Measurements from ENCODE around the gene TSGA10IP. TPM values are rescaled to one million over a fixed set of nuclear protein-coding genes. Genes with fewer than 3 reads are reported as not detected.

Gene TSGA10IP
- polyA plus RNA-seq, 1 donor (not counting 4 experiments of a cell fraction or from before 2014, with no cell fraction given), result not detected

- Histone ChIP-seq H4K20me1 (ENCODE audit: control insufficient read depth, extremely low read depth, insufficient read depth, low read length) (no peaks in the 10 kb centered on the region), H3K4me1 (ENCODE audit: control insufficient read depth, extremely low read depth, insufficient read depth, low read length) (peaks cover 11% of the 10 kb centered on the region), H3K9ac (ENCODE audit: control insufficient read depth, extremely low read depth, insufficient read depth, low read length) (no peak overlapping the region), H3K36me3 (ENCODE audit: control insufficient read depth in 2 of 2, extremely low read depth in 1 of 2, insufficient read depth in 2 of 2, low read length in 2 of 2) (no peaks in the 10 kb centered on the region), H3K27me3 (ENCODE audit: control insufficient read depth, extremely low read depth, insufficient read depth, low read length) (no peaks in the 10 kb centered on the region), H3K9me3 (ENCODE audit: control insufficient read depth, low read depth, low read length) (no peaks in the 10 kb centered on the region), H3K4me2 (ENCODE audit: control insufficient read depth, extremely low read depth, insufficient read depth, low read depth, low read length) (no peak overlapping the region), H3K9me1 (ENCODE audit: control insufficient read depth, extremely low read depth, insufficient read depth, low read length) (no peaks in the 10 kb centered on the region), H2AFZ (ENCODE audit: control insufficient read depth, low read length) (no peak overlapping the region), H3K4me3 (ENCODE audit: control insufficient read depth in 2 of 3, extremely low read depth in 1 of 3, insufficient read depth in 2 of 3, low read depth in 1 of 3, low read length in 3 of 3) (no peak overlapping the region), H3K27ac (ENCODE audit: control insufficient read depth, insufficient read depth, low read length) (no peak overlapping the region), H3K79me2 (ENCODE audit: control insufficient read depth, insufficient read depth, low read length) (no peaks in the 10 kb centered on the region)
- dilution Hi-C loops (cut with MboI; ENCODE audit: extremely low pct_ligation_motif_present, low sequenced_read_pairs), result no loop called here
- no peak for FAIRE-seq
- DNase-seq (ENCODE audit: low read depth, low spot score), result no peak
- no peak for TF ChIP-seq EZH2 (IDR thresholded peaks at IDR 0.05; ENCODE audit: low read length)
- TF ChIP-seq, protein P1, sequence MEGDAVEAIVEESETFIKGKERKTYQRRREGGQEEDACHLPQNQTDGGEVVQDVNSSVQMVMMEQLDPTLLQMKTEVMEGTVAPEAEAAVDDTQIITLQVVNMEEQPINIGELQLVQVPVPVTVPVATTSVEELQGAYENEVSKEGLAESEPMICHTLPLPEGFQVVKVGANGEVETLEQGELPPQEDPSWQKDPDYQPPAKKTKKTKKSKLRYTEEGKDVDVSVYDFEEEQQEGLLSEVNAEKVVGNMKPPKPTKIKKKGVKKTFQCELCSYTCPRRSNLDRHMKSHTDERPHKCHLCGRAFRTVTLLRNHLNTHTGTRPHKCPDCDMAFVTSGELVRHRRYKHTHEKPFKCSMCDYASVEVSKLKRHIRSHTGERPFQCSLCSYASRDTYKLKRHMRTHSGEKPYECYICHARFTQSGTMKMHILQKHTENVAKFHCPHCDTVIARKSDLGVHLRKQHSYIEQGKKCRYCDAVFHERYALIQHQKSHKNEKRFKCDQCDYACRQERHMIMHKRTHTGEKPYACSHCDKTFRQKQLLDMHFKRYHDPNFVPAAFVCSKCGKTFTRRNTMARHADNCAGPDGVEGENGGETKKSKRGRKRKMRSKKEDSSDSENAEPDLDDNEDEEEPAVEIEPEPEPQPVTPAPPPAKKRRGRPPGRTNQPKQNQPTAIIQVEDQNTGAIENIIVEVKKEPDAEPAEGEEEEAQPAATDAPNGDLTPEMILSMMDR (optimal IDR thresholded peaks at IDR 0.05 in 1 of 3, IDR thresholded peaks at IDR 0.05 in 1 of 3, conservative IDR thresholded peaks at IDR 0.05 in 1 of 3; ENCODE audit: extremely low read depth in 1 of 3, insufficient read depth in 2 of 3, low read length in 3 of 3), result no peak
These were observed 7.5 kb upstream of the TSGA10IP start for GRCh38 chr11:65937766-65938165.

DNA sequence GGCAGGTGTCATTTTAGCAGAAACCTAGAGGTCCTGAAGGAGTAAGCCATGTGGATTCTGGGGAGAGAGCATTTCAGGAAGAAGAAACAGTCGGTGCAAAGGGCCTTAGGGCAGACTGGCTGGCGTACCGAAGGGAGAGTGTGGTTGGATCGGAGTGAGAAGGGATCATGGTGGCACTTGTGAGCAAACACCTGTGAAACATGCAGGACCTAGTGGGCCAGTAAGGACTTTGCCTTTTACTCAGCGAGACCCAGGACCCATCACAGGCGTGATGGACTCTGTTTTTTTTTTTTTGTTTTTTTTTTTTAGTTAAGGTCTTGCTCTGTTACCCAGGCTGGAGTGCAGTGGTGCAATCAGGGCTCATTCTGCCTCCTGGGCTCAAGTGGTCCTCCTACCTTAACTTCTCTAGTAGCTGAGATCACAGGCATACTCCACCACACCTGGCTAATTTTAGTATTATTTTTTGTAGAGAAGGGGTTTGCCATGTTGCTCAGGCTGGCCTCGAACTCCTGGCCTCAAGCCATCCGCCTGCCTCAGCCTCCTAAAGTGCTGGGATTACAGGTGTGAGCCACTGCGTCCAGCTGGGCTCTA lies 3.5 kb upstream of the TSGA10IP start:
- dilution Hi-C loops (cut with MboI; ENCODE audit: extremely low pct_ligation_motif_present, low sequenced_read_pairs), result no loop called here
- no peaks in the 10 kb centered on the region for H3K36me3 ChIP-seq (ENCODE audit: control insufficient read depth in 2 of 2, extremely low read depth in 1 of 2, insufficient read depth in 2 of 2, low read length in 2 of 2)
- peaks cover 1% of the 10 kb centered on the region for H3K27me3 ChIP-seq (ENCODE audit: control insufficient read depth, extremely low read depth, insufficient read depth, low read length)
- no peaks in the 10 kb centered on the region for H3K79me2 ChIP-seq (ENCODE audit: control insufficient read depth, insufficient read depth, low read length)
- no peak overlapping the region for H3K9ac ChIP-seq (ENCODE audit: control insufficient read depth, extremely low read depth, insufficient read depth, low read length)
- FAIRE-seq (no peak), DNase-seq (ENCODE audit: low read depth, low spot score) (no peak)
- H3K9me3 ChIP-seq (ENCODE audit: control insufficient read depth, low read depth, low read length), result no peaks in the 10 kb centered on the region
- H3K4me2 ChIP-seq (ENCODE audit: control insufficient read depth, extremely low read depth, insufficient read depth, low read depth, low read length), result peak overlapping the region; percentile 49
- TF ChIP-seq EZH2 (IDR thresholded peaks at IDR 0.05; ENCODE audit: low read length), result no peak
- TF ChIP-seq, protein P1 (optimal IDR thresholded peaks at IDR 0.05 in 1 of 3, IDR thresholded peaks at IDR 0.05 in 1 of 3, conservative IDR thresholded peaks at IDR 0.05 in 1 of 3; ENCODE audit: extremely low read depth in 1 of 3, insufficient read depth in 2 of 3, low read length in 3 of 3), result no peak
- no peak overlapping the region for H3K27ac ChIP-seq (ENCODE audit: control insufficient read depth, insufficient read depth, low read length)
- peaks cover 11% of the 10 kb centered on the region for H3K4me1 ChIP-seq (ENCODE audit: control insufficient read depth, extremely low read depth, insufficient read depth, low read length)
- no peaks in the 10 kb centered on the region for H4K20me1 ChIP-seq (ENCODE audit: control insufficient read depth, extremely low read depth, insufficient read depth, low read length)
- H2AFZ ChIP-seq (ENCODE audit: control insufficient read depth, low read length), result peak overlapping the region; percentile 39
- H3K4me3 ChIP-seq (ENCODE audit: control insufficient read depth in 2 of 3, extremely low read depth in 1 of 3, insufficient read depth in 2 of 3, low read depth in 1 of 3, low read length in 3 of 3), result no peak overlapping the region
- H3K9me1 ChIP-seq (ENCODE audit: control insufficient read depth, extremely low read depth, insufficient read depth, low read length), result no peaks in the 10 kb centered on the region

All from keratinocyte (primary cell).